Measurements from ENCODE around the gene ME3.

ME3 gene

DNA sequence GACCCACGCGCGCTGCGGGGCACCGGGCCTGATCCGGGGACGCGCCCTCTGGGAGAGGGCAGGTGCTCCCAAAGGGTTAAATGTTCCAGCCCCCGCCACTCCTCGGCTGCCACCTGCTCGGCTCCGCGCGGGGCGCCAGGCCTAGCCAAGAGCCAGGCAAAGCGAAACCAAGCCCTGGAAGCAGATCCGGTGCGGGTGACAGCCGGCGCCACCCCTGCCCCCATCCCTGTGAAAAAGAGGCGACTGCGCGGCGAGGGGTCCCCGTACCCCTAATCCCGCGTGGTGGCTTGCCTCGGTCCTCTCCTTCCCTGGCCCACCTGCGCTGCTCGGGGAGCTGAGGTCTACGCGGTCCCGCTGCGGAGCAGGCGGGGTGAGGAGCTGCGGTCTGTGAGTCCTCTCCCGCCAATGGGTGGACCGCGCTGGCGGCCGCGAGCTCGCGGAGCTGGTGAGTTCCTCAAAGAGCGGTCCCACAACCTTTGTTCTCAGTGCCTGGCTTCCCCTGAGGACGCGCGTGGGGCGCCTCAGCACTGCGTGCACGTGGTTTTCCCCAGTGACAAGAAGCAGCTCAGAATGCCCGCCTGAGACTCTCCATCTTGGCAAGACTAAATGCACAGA lies at the start of gene ME3:
ME3 (minus strand) TSS at position 610 of the 615 bp plus-strand sequence.
- peak; percentile 22 to 39 for DNase-seq (ENCODE audit: low read depth in 2 of 2)

GRCh38 chr11:86722006-86722405 lies 49.6 kb upstream of the ME3 start:
- no peak for DNase-seq (ENCODE audit: low read depth in 2 of 2)

- no peak for DNase-seq (ENCODE audit: low read depth in 2 of 2)
These were observed 48.1 kb upstream of the ME3 start for GRCh38 chr11:86720546-86720945.

GRCh38 chr11:86719781-86720463 lies 47.5 kb upstream of the ME3 start:
- no peak for DNase-seq (ENCODE audit: low read depth in 2 of 2)

DNA sequence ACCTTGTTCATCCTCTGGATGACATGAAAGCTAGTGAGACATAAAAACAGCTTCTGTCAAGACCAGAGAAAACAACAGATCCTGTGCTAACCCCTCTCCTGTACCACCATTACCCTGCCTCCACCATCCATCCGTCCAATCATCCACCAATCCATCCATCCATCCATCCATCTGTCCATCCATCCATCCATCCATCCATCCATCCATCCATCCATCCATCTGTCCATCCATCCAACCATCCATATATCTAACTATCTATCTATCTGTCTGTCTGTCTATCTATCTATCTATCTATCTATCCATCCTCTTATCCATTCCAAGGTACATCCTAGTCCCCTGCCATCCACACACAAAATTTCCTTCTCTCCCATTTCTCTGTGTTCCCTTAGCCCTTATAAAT lies 46.6 kb upstream of the ME3 start:
- DNase-seq (ENCODE audit: low read depth in 2 of 2), result no peak

GRCh38 chr11:86718521-86718920 lies 46.1 kb upstream of the ME3 start:
- no peak for DNase-seq (ENCODE audit: low read depth in 2 of 2)

- no peak for DNase-seq (ENCODE audit: low read depth in 2 of 2)
These were observed 45.5 kb upstream of the ME3 start for GRCh38 chr11:86717817-86718501.

DNA sequence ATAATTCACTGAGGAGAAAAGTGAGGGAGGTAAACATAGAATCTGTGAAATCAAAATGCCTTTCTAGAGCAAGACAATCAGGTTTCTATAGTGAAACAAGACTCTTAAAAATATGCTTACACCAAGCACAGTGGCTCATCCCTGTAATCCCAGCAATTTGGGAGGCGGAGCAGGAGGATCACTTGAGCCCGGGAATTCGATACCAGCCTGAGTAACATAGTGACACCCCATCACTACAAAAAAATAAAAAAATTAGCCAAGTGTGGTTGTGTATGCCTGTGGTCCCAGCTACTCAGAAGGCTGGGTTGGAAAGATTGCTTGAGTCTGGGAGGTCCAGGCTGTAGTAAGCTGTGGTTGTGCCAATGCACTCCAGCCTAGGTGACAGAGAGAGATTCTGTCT lies 43.2 kb upstream of the ME3 start:
- DNase-seq (ENCODE audit: low read depth in 2 of 2), result no peak

GRCh38 chr11:86713552-86713951 lies 41.1 kb upstream of the ME3 start:
- no peak for DNase-seq (ENCODE audit: low read depth in 2 of 2)

DNA sequence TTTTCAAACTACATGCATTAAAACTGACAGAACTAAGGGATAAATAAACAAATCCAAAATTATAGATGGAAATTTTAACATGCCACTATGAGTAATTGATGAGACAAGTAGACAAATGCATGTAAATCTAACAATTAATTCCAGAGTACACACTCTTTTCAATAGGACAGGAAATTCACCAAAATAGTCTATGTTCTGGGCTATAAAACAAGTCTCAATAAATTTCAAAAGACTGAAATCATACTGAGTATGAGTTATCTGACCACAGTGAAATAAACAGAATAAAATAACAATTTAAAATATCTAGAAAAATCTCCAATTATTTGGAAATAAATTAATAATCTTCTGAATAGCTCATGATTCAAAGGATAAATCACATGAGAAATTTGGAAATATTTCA lies 38.5 kb upstream of the ME3 start:
- no peak for DNase-seq (ENCODE audit: low read depth in 2 of 2)

DNA sequence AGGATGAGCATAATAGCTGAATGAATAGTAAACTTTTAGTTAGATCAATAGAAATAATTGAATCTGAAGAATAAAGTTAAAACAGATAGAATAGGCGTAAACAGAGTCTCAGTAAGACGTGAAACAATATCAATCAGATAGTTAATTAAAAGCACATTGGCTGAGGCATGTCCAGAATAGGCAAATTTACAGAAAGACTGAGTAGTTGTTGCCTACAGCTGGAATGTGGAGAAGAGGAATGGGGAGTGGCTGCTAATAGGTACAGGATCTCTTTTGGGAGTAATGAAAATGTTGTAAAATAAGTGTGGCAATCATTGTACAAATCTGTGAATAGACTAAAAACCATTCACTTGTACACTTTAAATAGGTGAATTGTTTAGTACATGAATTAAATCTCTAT lies 36.3 kb upstream of the ME3 start:
- no peak for DNase-seq (ENCODE audit: low read depth in 2 of 2)

- DNase-seq (ENCODE audit: low read depth in 2 of 2), result no peak
These were observed 34.1 kb upstream of the ME3 start for GRCh38 chr11:86706338-86707131.

DNA sequence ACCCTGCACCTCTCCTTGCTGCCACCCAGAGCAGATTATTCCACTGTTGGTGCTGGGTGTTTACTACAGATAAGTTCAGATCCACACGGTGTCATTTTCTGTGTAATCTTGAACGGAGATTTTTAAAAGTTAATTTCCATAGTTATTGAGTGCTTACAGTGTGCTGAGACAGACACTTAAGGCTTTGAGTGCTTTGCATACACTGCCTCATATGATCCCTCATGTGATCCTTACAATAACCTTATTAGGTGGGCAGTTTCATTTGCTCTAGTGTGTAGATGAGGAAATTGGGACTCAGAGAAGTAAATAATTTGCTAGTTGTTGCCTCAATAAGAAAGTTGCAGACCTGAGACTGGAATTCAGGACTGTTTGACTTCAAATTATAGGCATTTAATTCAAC lies 32.3 kb upstream of the ME3 start:
- DNase-seq (ENCODE audit: low read depth in 2 of 2), result no peak

GRCh38 chr11:86703987-86704386 lies 31.6 kb upstream of the ME3 start:
- no peak for DNase-seq (ENCODE audit: low read depth in 2 of 2)

DNA sequence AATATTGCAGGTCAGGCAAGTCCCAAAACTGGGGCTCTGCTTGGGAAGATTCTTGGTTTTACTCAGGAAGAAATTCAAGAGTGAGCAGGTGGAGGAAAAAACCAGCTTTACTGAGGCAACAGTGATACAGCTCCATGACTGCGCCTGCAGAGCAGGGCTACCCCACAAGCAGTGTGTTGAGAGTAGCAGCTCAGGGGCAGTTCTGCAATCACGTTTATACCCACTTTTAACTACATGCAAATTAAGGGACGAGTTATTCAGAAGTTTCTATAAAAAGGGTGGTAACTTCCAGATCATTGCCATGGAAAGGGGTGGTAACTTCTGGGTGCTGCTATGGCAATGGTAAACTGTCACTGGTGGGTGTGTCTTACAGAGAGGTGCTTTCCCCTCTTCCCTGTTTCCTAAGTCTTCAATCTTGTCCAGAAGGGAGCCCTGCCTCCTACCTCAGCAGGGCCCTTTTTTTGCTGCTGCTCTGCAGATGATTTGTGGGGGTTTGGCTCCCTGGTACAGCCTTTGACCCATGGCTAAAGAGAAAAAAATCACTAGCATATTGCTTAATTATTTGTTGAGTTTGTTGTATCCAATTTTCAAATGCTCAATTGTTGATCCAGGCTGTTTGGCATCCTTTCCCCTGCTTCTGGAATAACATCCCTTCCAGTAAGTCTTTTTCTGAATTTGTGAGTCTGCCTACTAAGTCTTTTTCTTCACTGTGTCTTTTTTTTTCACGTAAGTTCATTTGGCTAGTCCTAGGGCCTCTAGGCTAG lies 30.0 kb upstream of the ME3 start:
- no peak for DNase-seq (ENCODE audit: low read depth in 2 of 2)

- DNase-seq (ENCODE audit: low read depth in 2 of 2), result no peak
These were observed 26.8 kb upstream of the ME3 start for GRCh38 chr11:86699040-86699791.

- DNase-seq (ENCODE audit: low read depth in 2 of 2), result no peak
These were observed 26.2 kb upstream of the ME3 start for GRCh38 chr11:86698639-86699038.

DNA sequence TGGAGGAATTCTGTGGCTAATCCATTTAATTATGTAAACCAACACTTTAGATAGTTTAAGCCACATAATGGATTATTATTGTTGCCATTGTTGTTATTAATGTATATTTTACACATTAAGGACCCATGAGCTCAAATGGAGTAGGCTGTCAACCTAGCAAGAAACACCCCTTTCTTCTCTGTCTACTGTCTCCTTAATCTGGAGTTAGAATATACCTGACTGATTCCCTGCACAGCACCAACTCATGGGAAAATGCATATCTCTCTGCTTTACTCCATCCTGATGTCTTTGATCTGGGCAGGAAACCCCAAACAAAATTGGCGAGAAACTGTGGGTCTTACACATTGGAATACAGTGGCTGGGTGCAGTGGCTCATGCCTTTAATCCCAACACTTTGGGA lies 24.0 kb upstream of the ME3 start:
- no peak for DNase-seq (ENCODE audit: low read depth in 2 of 2)

- DNase-seq (ENCODE audit: low read depth in 2 of 2), result no peak
These were observed 23.6 kb upstream of the ME3 start for GRCh38 chr11:86696004-86696403.

DNA sequence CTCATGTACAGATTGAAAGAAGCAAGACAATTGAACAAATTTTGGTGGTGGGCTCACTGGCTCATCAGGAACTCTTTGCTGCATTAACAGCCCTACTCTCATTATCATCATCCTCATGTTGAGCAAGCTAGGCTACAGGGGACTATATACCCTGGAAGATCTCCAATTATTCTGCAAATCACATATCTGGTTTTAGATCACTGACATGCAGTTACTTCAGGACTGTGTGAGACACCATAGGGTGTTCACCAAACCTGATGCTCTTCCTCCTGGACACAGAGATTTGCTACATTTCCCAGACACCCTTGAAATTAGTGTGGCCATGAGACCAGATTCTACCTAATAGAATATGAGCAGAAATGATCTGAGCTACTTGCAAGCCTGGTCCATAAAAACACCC lies 23.0 kb upstream of the ME3 start:
- DNase-seq (ENCODE audit: low read depth in 2 of 2), result no peak

- DNase-seq (ENCODE audit: low read depth in 2 of 2), result no peak
These were observed 21.1 kb upstream of the ME3 start for GRCh38 chr11:86693518-86693917.
